Measurements from ENCODE around the gene NSD2.

- TF ChIP-seq, protein P1, sequence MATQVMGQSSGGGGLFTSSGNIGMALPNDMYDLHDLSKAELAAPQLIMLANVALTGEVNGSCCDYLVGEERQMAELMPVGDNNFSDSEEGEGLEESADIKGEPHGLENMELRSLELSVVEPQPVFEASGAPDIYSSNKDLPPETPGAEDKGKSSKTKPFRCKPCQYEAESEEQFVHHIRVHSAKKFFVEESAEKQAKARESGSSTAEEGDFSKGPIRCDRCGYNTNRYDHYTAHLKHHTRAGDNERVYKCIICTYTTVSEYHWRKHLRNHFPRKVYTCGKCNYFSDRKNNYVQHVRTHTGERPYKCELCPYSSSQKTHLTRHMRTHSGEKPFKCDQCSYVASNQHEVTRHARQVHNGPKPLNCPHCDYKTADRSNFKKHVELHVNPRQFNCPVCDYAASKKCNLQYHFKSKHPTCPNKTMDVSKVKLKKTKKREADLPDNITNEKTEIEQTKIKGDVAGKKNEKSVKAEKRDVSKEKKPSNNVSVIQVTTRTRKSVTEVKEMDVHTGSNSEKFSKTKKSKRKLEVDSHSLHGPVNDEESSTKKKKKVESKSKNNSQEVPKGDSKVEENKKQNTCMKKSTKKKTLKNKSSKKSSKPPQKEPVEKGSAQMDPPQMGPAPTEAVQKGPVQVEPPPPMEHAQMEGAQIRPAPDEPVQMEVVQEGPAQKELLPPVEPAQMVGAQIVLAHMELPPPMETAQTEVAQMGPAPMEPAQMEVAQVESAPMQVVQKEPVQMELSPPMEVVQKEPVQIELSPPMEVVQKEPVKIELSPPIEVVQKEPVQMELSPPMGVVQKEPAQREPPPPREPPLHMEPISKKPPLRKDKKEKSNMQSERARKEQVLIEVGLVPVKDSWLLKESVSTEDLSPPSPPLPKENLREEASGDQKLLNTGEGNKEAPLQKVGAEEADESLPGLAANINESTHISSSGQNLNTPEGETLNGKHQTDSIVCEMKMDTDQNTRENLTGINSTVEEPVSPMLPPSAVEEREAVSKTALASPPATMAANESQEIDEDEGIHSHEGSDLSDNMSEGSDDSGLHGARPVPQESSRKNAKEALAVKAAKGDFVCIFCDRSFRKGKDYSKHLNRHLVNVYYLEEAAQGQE (IDR thresholded peaks at IDR 0.05; ENCODE audit: insufficient read depth in 1 of 2, low read depth in 2 of 2, low read length in 2 of 2) = no peak
- TF ChIP-seq SIN3A (IDR thresholded peaks at IDR 0.05; ENCODE audit: borderline replicate concordance, insufficient read depth, low read length) = no peak
- no peak for TF ChIP-seq FOXP2 (optimal IDR thresholded peaks at IDR 0.05; ENCODE audit: borderline replicate concordance, extremely low read depth, extremely low read length, insufficient read depth)
- TF ChIP-seq POLR2AphosphoS5 (IDR thresholded peaks at IDR 0.05; ENCODE audit: low read depth, low read length) = no peak
- no peak for TF ChIP-seq TAF1 (IDR thresholded peaks at IDR 0.05; ENCODE audit: borderline replicate concordance, insufficient read depth, low read length)
Observed at GRCh38 chr4:1822568-1823544, 48.3 kb upstream of the NSD2 start.

All from PFSK-1 (cell line).